Measurements from ENCODE around the gene GRPEL1. TPM values are rescaled to one million over a fixed set of nuclear protein-coding genes. Genes with fewer than 3 reads are reported as not detected.
A peak's percentile ranks its signal among the peaks of the same experiment; 100 is the strongest.

Gene GRPEL1
- total and polyA plus RNA-seq, 10 of the 15 experiments (the other 5 are each of a cell fraction or from before 2014, with no cell fraction given) = 30.8 to 119 (median 67.6) TPM

- CTCF ChIA-PET = no interaction called here
- Histone ChIP-seq H3K27ac (ENCODE audit: control insufficient read depth, insufficient read depth) (no peak overlapping the region), H3K4me2 (ENCODE audit: control insufficient read depth, insufficient read depth) (no peak overlapping the region), H3K4me1 (ENCODE audit: control insufficient read depth, insufficient read depth, low read length) (no peaks in the 10 kb centered on the region), H3K79me2 (ENCODE audit: control insufficient read depth, insufficient read depth, low read length) (no peaks in the 10 kb centered on the region), H4K20me1 (ENCODE audit: control insufficient read depth, insufficient read depth) (no peaks in the 10 kb centered on the region), H2AFZ (ENCODE audit: control insufficient read depth, low read depth, low read length) (no peak overlapping the region), H3K4me3 (no peak overlapping the region), H3K36me3 (ENCODE audit: control insufficient read depth in 2 of 2, insufficient read depth in 2 of 2, low read length in 1 of 2) (no peaks in the 10 kb centered on the region), H3K9me3 (replicated peaks; ENCODE audit: control insufficient read depth, insufficient read depth, low read length) (no peaks in the 10 kb centered on the region), H3K27me3 (replicated peaks in 1 of 2; ENCODE audit: control insufficient read depth in 2 of 2, insufficient read depth in 2 of 2, low read length in 1 of 2) (no peaks in the 10 kb centered on the region; a peak in 1 of 4 replicates), H3K9ac (ENCODE audit: control insufficient read depth, insufficient read depth, low read length) (no peak overlapping the region)
- in situ Hi-C loops (cut with MboI) = no loop called here
- SMC1A ChIA-PET (ENCODE audit: uncharacterized antibody, unreplicated experiment) = no interaction called here
- intact Hi-C loops (cut with micrococcal nuclease; ENCODE audit: unreplicated experiment) = no loop called here
- TF ChIP-seq DPF2 (IDR thresholded peaks at IDR 0.05) (0 out of 2 replicates have a peak, but pooled peaks have one; percentile 86), TCF7 (IDR thresholded peaks at IDR 0.05; ENCODE audit: borderline replicate concordance) (no peak)
- no peak for FAIRE-seq
- POLR2A ChIA-PET = interaction anchor here (0.5 kb wide), 1 partner anchor 33 kb away, joined by 3 read pairs; the partner anchor contains the start of gene TADA2B
- RAD21 ChIA-PET (ENCODE audit: unreplicated experiment) = no interaction called here
- 85% methylated on average over 23 of the region's 25 CpGs for WGBS (ENCODE audit: insufficient coverage, insufficient replicate concordance, low lambda C conversion rate, missing lambda C conversion rate)
- no peak for ATAC-seq
- no TSS peak for BruUV-seq (replicated peaks)
- no peak for DNase-seq (ENCODE audit: low read depth, low spot score)
These were observed 8.3 kb upstream of the GRPEL1 start for GRCh38 chr4:7075962-7076695.

DNA sequence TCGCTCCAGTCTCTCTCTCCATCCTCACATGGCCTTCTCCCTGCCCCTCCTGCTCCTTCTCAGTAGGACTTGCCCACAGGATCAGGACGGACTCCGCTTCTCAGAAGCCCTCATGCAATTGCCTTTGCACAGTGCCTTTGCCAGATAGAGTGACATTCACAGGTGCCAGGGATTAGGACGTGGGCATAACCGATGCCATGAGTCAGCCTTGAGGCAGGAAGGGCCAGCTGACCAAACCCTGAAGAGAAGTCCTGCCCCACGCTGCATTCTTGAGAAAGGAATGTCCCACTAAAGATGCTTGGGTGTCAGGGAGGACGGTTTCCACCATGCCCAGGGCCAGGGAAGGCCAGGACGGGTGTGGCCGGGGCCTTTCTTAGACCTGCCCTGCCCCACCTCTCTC, 6.6 kb upstream of the GRPEL1 start:
- no peak for ATAC-seq
- Histone ChIP-seq H3K4me3 (no peak overlapping the region), H2AFZ (ENCODE audit: control insufficient read depth, low read depth, low read length) (no peak overlapping the region), H3K9ac (ENCODE audit: control insufficient read depth, insufficient read depth, low read length) (no peak overlapping the region), H3K79me2 (ENCODE audit: control insufficient read depth, insufficient read depth, low read length) (no peaks in the 10 kb centered on the region), H3K4me1 (ENCODE audit: control insufficient read depth, insufficient read depth, low read length) (peaks cover 3% of the 10 kb centered on the region; the same call in 1 of the 2 replicates), H4K20me1 (ENCODE audit: control insufficient read depth, insufficient read depth) (no peaks in the 10 kb centered on the region), H3K4me2 (ENCODE audit: control insufficient read depth, insufficient read depth) (no peak overlapping the region), H3K9me3 (replicated peaks; ENCODE audit: control insufficient read depth, insufficient read depth, low read length) (no peaks in the 10 kb centered on the region), H3K27me3 (replicated peaks in 1 of 2; ENCODE audit: control insufficient read depth in 2 of 2, insufficient read depth in 2 of 2, low read length in 1 of 2) (no peaks in the 10 kb centered on the region; a peak in 1 of 4 replicates), H3K27ac (ENCODE audit: control insufficient read depth, insufficient read depth) (no peak overlapping the region), H3K36me3 (ENCODE audit: control insufficient read depth in 2 of 2, insufficient read depth in 2 of 2, low read length in 1 of 2) (no peaks in the 10 kb centered on the region)
- intact Hi-C loops (cut with micrococcal nuclease; ENCODE audit: unreplicated experiment) (loop anchor here (5.0 kb wide), 2 partner anchors 87 to 182 kb away; no protein-coding TSS in a partner anchor), in situ Hi-C loops (cut with MboI) (loop anchor here (5.0 kb wide), 2 partner anchors 167 to 352 kb away; partner anchors contain the start of gene TBC1D14)
- CTCF ChIA-PET = no interaction called here
- WGBS (ENCODE audit: insufficient coverage, insufficient replicate concordance, low lambda C conversion rate, missing lambda C conversion rate) = 57% methylated on average over 9 of the region's 9 CpGs
- RAD21 ChIA-PET (ENCODE audit: unreplicated experiment) = no interaction called here
- no peak for DNase-seq (ENCODE audit: low read depth, low spot score)
- TF ChIP-seq TBL1XR1 (IDR thresholded peaks at IDR 0.05; ENCODE audit: low read depth, low read length) (no peak), MLLT1 (IDR thresholded peaks at IDR 0.05) (no peak), E2F8 (IDR thresholded peaks at IDR 0.05; ENCODE audit: low read depth, partially characterized antibody) (no peak), RUNX3 (IDR thresholded peaks at IDR 0.05; ENCODE audit: low read length) (no peak), NBN (IDR thresholded peaks at IDR 0.05) (no peak), CBX5 (IDR thresholded peaks at IDR 0.05; ENCODE audit: low read depth) (no peak), FOXM1 (IDR thresholded peaks at IDR 0.05; ENCODE audit: low read depth, low read length) (no peak), ASH2L (IDR thresholded peaks at IDR 0.05; ENCODE audit: borderline replicate concordance, low read depth) (no peak), MEF2A (IDR thresholded peaks at IDR 0.05; ENCODE audit: insufficient read depth, low read depth, low read length) (no peak), BACH1 (IDR thresholded peaks at IDR 0.05; ENCODE audit: borderline replicate concordance) (no peak), NR2C2 (IDR thresholded peaks at IDR 0.05; ENCODE audit: borderline replicate concordance, control insufficient read depth, insufficient read length, low read depth) (no peak), SPI1 (IDR thresholded peaks at IDR 0.05; ENCODE audit: borderline replicate concordance, insufficient read depth, low read depth, low read length) (no peak)
- POLR2A ChIA-PET = no interaction called here
- SMC1A ChIA-PET (ENCODE audit: uncharacterized antibody, unreplicated experiment) = no interaction called here
- BruUV-seq (replicated peaks) = no TSS peak
- FAIRE-seq = no peak
